Suppressor macrophage treated with lipopolysaccharide for 1 hour (primary cell): ENCODE data around the gene NPTX2.
"Not testable (repeated sequence)": the region's sequence is repeated elsewhere in the genome, so short reads cannot be mapped to it uniquely, and the experiment has no call there.

Source experiments
- DNase-seq, 3 donors: peaks; one replicate each; pipeline ENCODE4 v3.0.0-alpha.2; 2020 to 2022

The NPTX2 gene

GRCh38 chr7:98617051-98617959 is at the start of gene NPTX2:
NPTX2 (plus strand) TSS chr7:98617285; CDS start chr7:98617462, 177 bp downstream.
- peak; percentile 20 to 52 (median 44) for DNase-seq

GRCh38 chr7:98567991-98568390 is 49.1 kb upstream of the NPTX2 start:
- DNase-seq: no peak

GRCh38 chr7:98568891-98569290 is 48.2 kb upstream of the NPTX2 start:
- no peak for DNase-seq

- DNase-seq: no peak
These were observed 47.3 kb upstream of the NPTX2 start for GRCh38 chr7:98569691-98570337.

- no peak for DNase-seq
These were observed 46.1 kb upstream of the NPTX2 start for GRCh38 chr7:98571006-98571405.

GRCh38 chr7:98571986-98572385 is 45.1 kb upstream of the NPTX2 start:
- no peak for DNase-seq

- DNase-seq: not testable (repeated sequence)
These were observed 44.4 kb upstream of the NPTX2 start for GRCh38 chr7:98572716-98573115.

GRCh38 chr7:98573816-98574215 is 43.3 kb upstream of the NPTX2 start:
- no peak for DNase-seq

- DNase-seq: no peak
These were observed 41.2 kb upstream of the NPTX2 start for GRCh38 chr7:98575878-98576277.

- DNase-seq: no peak
These were observed 32.3 kb upstream of the NPTX2 start for GRCh38 chr7:98584830-98585229.

- DNase-seq: no peak
These were observed 25.2 kb upstream of the NPTX2 start for GRCh38 chr7:98591926-98592325.

GRCh38 chr7:98594348-98594747 is 22.7 kb upstream of the NPTX2 start:
- DNase-seq: no peak

GRCh38 chr7:98594787-98595186 is 22.3 kb upstream of the NPTX2 start:
- DNase-seq: no peak

GRCh38 chr7:98598846-98599615 is 18.1 kb upstream of the NPTX2 start:
- no peak for DNase-seq

- DNase-seq: no peak
These were observed 17.2 kb upstream of the NPTX2 start for GRCh38 chr7:98599886-98600285.

- DNase-seq: no peak
These were observed 14.2 kb upstream of the NPTX2 start for GRCh38 chr7:98602755-98603398.

GRCh38 chr7:98603399-98603788 is 13.7 kb upstream of the NPTX2 start:
- DNase-seq: no peak

GRCh38 chr7:98613601-98614425 is 3.3 kb upstream of the NPTX2 start:
- DNase-seq: peak in 2 of 3 donors; percentile 28 to 44

GRCh38 chr7:98616381-98617050 is 569 bp upstream of the NPTX2 start:
- DNase-seq: peak in 1 of 3 donors; percentile 4

- peak in 1 of 3 donors; percentile 36 for DNase-seq
These were observed 904 bp downstream of the NPTX2 start for GRCh38 chr7:98617960-98618418.

GRCh38 chr7:98618786-98619185 is 1.7 kb downstream of the NPTX2 start:
- peak in 1 of 3 donors; percentile 17 for DNase-seq
